Measurements from ENCODE around the gene KIF25.

The KIF25 gene

DNA sequence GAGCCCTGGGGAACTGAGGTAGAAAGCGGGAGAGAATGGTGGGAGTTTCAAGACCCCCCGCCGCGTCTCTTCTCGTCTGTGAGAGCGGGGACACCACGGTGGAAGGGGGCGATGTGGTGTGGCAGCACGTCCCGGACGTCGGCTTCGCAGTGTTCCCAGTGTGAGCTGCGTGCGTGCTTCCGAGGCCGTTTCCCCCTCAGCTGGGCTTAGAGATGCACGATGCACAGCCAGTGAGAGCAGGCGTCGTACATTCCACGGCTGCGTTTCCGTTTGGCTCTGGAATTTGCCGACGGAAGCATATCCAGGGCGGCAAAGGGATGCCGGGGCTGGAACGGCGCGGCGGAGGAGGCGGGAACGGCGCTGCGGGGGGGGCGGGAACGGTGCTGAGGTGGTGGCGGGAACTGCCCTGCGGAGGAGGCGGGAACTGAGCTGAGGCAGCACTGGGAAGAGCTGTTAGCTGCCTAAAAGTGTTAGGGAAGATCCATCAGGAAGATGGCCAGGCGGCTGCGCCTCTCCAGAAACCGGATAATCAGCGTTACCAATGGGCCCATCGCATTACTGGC lies 37.7 kb downstream of the KIF25 start:
- no peak for DNase-seq (ENCODE audit: low read depth in 2 of 2, low spot score in 1 of 2)

GRCh38 chr6:168035661-168036545 lies 38.4 kb downstream of the KIF25 start:
- DNase-seq (ENCODE audit: low read depth in 2 of 2, low spot score in 1 of 2): no peak

DNA sequence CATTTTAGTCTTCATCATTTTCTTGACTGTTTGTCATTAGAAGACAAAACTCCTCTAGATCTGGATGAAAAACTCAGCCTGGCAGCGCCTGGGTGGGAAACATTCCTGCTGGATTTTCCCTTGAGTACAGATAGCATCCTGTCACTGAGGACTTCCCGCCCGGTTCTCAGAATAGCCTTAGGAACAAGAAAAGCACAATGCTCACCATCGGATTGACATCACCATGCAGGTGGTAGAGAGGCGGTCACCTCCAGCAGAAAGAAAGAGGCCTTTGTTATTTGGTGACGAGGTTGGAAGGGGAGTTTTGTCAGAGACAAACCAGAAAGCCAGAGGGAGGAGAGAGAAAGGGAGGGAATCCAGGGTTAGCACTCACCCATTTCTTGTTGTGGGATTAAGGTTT lies 39.8 kb downstream of the KIF25 start:
- no peak for DNase-seq (ENCODE audit: low read depth in 2 of 2, low spot score in 1 of 2)

- DNase-seq (ENCODE audit: low read depth in 2 of 2, low spot score in 1 of 2): no peak
Observed at GRCh38 chr6:168037856-168038255, 40.4 kb downstream of the KIF25 start.

DNA sequence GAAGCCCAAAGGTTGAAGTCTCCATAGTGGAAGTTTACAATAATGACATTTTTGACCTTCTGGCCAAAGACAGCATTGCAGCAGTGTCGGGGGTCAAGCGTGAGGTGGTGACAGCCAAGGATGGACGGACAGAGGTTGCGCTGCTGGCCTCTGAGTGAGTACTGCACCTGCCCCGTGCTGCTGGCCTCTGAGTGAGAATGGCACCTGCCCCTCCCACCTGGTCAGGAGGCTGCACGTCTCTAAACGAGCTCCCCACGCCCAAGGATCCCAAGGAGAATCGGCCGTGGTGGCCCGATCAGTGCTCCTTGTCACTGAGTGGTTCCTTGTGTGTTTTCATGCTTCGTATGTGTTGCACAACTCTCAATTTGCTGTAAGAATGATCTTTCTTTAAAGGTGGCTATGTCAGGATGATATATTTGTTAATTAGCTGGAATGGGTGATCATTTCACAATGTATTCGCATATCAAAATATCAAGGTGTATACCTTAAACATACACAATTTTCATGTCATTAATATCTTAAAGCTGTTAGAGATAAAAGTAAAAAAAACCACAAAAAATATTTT lies 41.2 kb downstream of the KIF25 start:
- no peak for DNase-seq (ENCODE audit: low read depth in 2 of 2, low spot score in 1 of 2)

DNA sequence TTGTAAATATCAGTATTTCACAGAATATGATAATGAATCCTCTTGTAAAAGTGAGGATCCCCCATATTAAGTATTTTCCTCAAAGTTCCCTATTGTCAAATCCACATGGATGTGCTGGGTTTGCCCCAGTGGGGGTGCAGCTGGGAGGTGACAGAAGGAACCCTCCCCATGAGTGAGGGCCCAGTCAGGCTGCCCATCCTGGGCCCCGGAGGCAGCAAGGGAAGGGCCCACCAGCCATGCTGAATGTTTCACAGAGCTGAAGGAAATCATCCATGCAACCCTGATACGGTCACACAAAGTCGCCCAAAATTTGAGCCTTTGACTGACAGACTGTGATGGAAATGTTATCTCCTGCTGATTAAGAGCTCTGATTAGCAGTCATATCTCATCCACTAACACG lies 41.8 kb downstream of the KIF25 start:
- DNase-seq (ENCODE audit: low read depth in 2 of 2, low spot score in 1 of 2): no peak

DNA sequence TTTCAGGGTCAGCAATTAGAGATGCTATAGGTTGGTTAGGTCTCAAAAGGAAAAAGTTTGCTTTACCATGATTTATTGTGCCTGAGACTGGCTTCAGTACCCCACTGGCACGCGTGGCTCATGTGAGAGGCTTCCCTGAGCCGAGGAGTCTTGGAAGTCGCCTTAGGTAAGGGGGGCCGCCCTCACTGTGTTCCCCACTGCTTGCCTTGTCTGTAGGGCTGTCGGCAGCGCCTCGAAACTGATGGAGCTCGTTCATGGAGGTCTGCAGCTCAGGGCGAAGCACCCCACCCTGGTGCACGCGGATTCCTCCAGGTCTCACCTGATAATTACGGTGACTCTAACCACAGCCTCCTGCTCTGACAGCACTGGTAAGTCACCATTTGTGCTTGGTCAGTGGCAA lies 42.4 kb downstream of the KIF25 start:
- no peak for DNase-seq (ENCODE audit: low read depth in 2 of 2, low spot score in 1 of 2)

DNA sequence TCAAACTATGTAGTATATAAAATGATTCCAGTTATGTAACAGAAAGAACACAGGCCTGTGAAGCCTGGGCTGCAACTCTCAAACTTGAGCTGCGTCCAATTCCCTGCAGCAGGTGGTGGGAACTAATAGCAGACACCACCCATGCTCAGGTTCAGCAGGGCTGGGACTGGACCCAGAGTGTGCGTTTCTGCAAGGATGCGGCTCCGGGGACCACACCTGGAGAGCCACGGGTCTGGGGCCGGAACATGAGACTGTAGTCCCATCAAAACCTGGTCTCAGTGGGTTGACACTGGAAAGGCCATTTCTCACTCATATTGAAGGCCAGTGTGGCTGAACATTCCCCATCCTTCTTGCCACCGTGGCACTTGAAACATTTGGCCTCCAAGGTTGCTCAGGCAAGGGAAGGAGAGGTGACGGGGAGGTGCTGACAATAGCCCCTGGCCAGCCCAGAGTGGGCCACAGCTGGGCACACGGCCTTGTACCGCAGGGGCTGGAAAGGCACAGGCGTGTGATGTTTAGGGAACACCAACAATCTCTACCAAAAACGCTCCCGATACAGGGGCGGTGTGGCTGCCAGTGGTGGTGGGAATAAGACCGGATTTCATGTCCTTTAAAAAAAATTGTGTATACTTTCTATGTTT lies 43.5 kb downstream of the KIF25 start:
- DNase-seq (ENCODE audit: low read depth in 2 of 2, low spot score in 1 of 2): no peak

GRCh38 chr6:168041928-168042327 lies 44.5 kb downstream of the KIF25 start:
- DNase-seq (ENCODE audit: low read depth in 2 of 2, low spot score in 1 of 2): no peak

GRCh38 chr6:168042426-168043192 lies 45.1 kb downstream of the KIF25 start:
- no peak for DNase-seq (ENCODE audit: low read depth in 2 of 2, low spot score in 1 of 2)

DNA sequence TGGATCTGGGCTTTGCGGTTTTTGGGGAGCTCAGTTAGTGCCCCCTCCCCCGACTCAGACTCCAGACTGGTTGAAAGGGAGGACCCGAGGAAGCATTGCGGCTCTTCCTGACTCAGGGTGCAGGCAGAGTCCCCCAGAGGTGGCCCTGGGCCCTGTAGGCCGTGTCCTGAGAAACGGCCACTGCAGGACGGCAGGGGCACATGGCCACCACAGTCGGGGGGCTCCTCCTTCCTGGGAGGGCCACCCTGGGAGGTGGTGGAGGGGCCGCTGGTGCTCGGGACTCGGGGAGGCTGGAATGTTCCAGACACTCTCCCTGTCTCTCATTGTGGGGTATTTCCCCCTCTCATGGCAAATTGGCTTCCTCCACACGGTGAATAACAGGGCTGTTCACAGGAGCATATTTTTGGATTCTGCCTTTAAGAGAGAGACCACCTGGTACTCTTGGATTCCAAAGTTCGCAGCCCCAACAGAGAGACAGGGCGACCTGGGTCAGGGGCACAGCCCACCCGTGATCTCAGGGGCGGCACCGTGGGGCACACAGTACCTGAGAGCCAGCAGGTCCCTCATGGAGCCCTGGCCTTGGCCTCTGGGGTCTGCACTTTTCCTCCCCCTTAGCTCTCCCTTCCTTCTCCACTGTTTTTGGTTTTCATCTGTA lies 45.8 kb downstream of the KIF25 start:
- no peak for DNase-seq (ENCODE audit: low read depth in 2 of 2, low spot score in 1 of 2)

DNA sequence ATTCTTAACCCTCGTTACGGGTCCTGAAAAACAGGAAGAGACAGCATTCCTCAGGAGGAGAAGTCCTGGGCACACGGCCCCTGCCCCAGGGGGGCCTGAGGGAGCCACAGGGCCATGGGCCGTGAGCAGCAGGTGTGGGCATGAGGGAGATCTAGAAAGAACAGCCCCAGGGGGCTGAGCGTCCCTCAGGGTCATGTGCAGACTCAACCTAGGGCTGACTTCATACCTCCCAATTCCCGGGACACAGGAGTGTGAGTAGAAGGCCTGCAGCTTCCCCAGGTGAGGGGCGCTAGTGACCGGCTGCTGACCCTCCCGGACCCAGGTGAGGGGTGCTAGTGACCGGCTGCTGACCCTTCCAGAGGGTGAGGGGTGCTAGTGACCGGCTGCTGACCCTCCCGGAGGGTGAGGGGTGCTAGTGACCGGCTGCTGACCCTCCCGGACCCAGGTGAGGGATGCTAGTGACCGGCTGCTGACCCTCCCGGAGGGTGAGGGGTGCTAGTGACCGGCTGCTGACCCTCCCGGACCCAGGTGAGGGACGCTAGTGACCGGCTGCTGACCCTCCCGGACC lies 46.5 kb downstream of the KIF25 start:
- DNase-seq (ENCODE audit: low read depth in 2 of 2, low spot score in 1 of 2): no peak

GRCh38 chr6:168044521-168045130 lies 47.2 kb downstream of the KIF25 start:
- no peak for DNase-seq (ENCODE audit: low read depth in 2 of 2, low spot score in 1 of 2)

GRCh38 chr6:168045141-168045691 lies 47.7 kb downstream of the KIF25 start:
- no peak for DNase-seq (ENCODE audit: low read depth in 2 of 2, low spot score in 1 of 2)

DNA sequence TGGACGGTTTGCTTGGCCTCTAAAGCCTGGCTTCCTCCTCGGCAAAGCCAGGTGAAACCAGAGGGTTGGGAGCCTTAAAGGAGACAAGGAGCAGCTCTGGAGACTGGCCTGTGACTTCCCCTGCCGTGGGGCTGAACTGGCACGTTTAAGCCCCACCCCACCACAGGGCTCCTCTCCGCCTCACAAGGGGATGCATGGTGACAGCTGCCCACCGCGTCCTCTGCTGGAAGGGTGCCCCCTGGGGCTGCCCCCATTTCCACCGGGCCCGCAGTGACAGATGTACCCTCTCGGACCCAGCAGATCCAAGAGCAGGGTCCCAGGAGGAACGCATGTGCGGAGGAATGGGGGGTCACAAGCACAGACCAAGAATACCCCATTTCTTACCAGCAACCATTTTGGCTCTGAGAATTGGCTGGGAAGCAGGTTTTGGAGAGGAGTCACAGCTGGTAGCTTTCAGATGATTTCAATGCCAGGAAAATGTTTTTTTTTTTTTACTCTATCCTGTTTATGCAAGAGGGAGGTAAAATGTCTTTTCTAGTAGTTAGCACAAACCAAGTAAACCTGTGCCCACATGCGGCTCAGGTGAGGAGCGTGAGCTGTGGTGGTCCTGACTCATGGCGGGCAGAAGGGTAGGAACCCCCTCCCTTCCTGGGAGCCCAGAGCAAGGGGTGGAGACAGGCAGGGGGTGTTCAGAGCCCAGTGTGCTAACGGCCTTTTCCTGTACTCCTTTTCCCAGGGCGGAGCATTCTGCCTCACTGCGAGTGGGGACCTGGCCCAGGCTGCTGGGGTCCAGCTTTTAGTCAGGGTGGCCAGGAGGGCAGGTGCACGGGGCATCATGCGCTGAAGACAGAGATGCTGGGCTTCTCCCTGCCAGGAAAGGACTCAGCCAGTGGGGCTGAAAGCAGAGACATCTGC lies 48.5 kb downstream of the KIF25 start:
- DNase-seq (ENCODE audit: low read depth in 2 of 2, low spot score in 1 of 2): no peak

DNA sequence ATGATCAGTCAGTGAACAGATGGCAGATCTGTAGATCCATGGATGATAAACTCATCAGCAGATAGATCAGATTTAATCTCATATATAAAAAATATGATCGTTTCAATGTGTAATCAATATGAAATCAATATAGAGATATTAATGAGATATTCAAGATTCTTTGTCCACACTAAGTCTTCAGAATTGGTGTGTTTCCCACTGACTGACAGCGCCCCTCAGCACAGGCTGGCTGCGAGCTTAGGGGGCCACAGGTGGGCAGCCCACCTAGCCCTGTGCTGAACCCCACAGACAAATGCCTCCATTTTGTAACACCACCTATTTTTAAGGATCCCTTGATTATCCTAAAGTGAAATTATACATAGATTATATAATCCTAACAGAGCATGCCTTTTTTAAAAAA lies 49.2 kb downstream of the KIF25 start:
- no peak for DNase-seq (ENCODE audit: low read depth in 2 of 2, low spot score in 1 of 2)

GRCh38 chr6:168047841-168048723 lies 50.6 kb downstream of the KIF25 start:
- DNase-seq (ENCODE audit: low read depth in 2 of 2, low spot score in 1 of 2): no peak

- no peak for DNase-seq (ENCODE audit: low read depth in 2 of 2, low spot score in 1 of 2)
Observed at GRCh38 chr6:168048724-168049025, 51.2 kb downstream of the KIF25 start.

Measured in stimulated activated CD8-positive, alpha-beta memory T cell treated with anti-CD3 and anti-CD28 coated beads, Interleukin-4, amount 100 ng/mL, for 4 hours (primary cell).